ES-I3 (cell line): Measurements from ENCODE around the gene LMAN2.

Experiments used
- H3K36me3 ChIP-seq: 2 replicates; pipeline ENCODE4 v1.6.1; 2013; ENCODE audit warnings: mild to moderate bottlenecking, low read length, control low read depth, moderate library complexity; ENCODE audit not compliant: insufficient read depth
- H3K4me1 ChIP-seq: 2 replicates; pipeline ENCODE4 v1.6.1; 2013; ENCODE audit warnings: mild to moderate bottlenecking, control low read depth, low read length; ENCODE audit not compliant: insufficient read depth
- H3K9ac ChIP-seq: 2 replicates; pipeline ENCODE4 v1.6.1; 2013; ENCODE audit warnings: low read depth, mild to moderate bottlenecking, low read length, moderate library complexity
- H3K9me3 ChIP-seq: 2 replicates; pipeline ENCODE4 v1.6.1; 2013; ENCODE audit warnings: mild to moderate bottlenecking, low read length, moderate library complexity; ENCODE audit not compliant: control insufficient read depth, insufficient read depth

Gene LMAN2

GRCh38 chr5:177351392-177352329 lies at the start of gene LMAN2:
Gene LMAN2 (minus strand): TSS chr5:177351668. CDS start chr5:177351647, 21 bp downstream.
- Histone ChIP-seq H3K9me3 (no peaks in the 10 kb centered on the region; the same call in 1 of the 2 replicates), H3K36me3 (no peaks in the 10 kb centered on the region), H3K4me1 (peaks cover 6% of the 10 kb centered on the region), H3K9ac (peak within 1 kb of the TSS; percentile 99)

DNA sequence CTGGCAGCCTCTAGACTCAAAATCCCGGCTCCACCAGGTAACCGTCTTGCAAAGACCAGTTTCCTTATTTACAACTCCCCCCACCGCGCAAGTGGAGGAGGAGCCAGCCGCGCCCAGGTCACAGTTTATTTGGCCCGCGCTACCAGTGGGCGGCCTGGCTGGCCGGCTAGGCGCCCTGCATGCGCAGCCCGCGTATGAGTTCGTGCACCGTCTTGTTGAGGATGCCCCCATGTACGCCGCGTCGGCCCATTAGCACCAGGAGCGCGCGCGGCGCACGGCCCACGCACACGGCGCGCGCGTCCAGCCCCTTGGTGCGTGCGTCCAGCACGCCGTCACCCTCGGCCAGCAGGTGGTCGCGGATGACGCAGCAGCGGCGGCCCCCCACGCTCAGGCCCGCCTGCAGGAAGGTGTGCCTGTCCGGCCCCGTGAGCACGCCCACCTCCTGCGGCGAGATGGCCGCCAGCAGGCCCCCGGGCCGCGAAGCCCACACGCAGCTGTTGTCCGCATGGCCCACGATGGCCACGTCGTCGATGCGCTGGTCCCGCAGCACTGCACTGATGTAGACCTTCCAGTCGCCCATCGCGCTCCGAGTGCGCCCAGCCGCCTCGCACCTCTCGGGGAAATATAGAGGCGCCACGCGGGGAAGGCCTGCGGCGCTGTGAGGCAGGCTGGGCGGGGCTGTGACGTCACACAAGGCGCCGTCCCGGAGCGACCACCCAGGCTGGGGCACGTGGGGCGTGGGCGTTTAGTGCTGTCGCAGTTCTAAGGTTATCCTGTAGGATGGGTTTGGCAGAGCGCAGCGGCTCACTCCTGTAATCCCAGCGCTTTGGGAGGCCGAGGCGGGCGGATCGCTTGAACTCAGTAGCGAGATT lies 48.8 kb upstream of the LMAN2 start, which contains the start of gene PFN3:
PFN3 (minus strand) TSS at position 665 of the 872 bp plus-strand sequence; CDS start at position 580, 85 bp downstream.
- H3K4me1 ChIP-seq, result peaks cover 3% of the 10 kb centered on the region; the same call in 1 of the 2 replicates
- H3K36me3 ChIP-seq, result no peaks in the 10 kb centered on the region
- no peaks in the 10 kb centered on the region for H3K9me3 ChIP-seq
- H3K9ac ChIP-seq, result no peak within 1 kb of the TSS

GRCh38 chr5:177397875-177398390 lies 46.5 kb upstream of the LMAN2 start:
- Histone ChIP-seq H3K36me3 (no peaks in the 10 kb centered on the region), H3K4me1 (peaks cover 3% of the 10 kb centered on the region; the same call in 1 of the 2 replicates), H3K9me3 (no peaks in the 10 kb centered on the region), H3K9ac (no peak overlapping the region)

DNA sequence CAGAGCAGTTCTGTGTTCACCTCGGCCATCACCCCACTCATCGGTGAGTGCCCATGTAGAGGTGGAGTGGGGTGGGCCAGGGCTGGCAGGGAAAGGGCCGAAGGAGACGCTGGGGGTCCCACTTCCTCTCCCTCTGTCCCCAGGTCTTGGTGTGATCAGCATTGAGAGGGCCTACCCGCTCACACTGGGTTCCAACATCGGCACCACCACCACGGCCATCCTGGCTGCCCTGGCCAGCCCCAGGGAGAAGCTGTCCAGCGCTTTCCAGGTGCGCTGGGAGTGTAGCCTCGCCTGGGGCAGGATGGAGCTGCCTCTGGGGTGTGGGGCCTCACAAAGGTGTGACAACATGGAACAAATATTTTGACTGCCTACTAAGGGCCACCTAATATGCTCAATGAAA lies 45.3 kb upstream of the LMAN2 start:
- no peaks in the 10 kb centered on the region for H3K36me3 ChIP-seq
- peaks cover 3% of the 10 kb centered on the region; the same call in 1 of the 2 replicates for H3K4me1 ChIP-seq
- H3K9ac ChIP-seq, result no peak overlapping the region
- no peaks in the 10 kb centered on the region for H3K9me3 ChIP-seq

- Histone ChIP-seq H3K9ac (no peak overlapping the region), H3K36me3 (no peaks in the 10 kb centered on the region)
Observed at GRCh38 chr5:177396078-177396477, 44.6 kb upstream of the LMAN2 start.

DNA sequence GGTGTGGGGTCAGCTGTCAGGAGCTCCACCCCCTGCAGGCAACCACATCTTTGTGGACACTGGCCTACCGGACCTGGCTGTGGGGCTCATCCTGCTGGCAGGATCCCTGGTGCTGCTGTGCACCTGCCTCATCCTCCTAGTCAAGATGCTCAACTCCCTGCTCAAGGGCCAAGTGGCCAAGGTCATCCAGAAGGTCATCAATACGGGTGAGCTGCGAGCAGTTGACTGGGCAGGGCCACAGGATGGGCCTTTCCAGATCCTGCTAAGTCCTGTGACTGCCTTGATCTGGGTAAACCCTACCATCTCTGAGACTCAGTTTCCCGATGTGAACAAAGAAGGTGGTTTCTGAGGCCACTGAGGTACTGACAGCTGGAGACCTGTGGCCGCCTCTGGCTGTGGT lies 42.5 kb upstream of the LMAN2 start:
- Histone ChIP-seq H3K9me3 (no peaks in the 10 kb centered on the region), H3K9ac (no peak overlapping the region), H3K36me3 (no peaks in the 10 kb centered on the region), H3K4me1 (peaks cover 15% of the 10 kb centered on the region)

More at GRCh38 chr5:177396078-177396477, 44.6 kb upstream of the LMAN2 start:
- Histone ChIP-seq H3K9me3 (no peaks in the 10 kb centered on the region), H3K4me1 (peaks cover 3% of the 10 kb centered on the region; the same call in 1 of the 2 replicates)

- Histone ChIP-seq H3K9me3 (no peaks in the 10 kb centered on the region), H3K4me1 (peaks cover 20% of the 10 kb centered on the region), H3K36me3 (no peaks in the 10 kb centered on the region), H3K9ac (no peak overlapping the region)
Observed at GRCh38 chr5:177393206-177393765, 41.8 kb upstream of the LMAN2 start.

- H3K36me3 ChIP-seq, result no peaks in the 10 kb centered on the region
- peaks cover 20% of the 10 kb centered on the region for H3K4me1 ChIP-seq
Observed at GRCh38 chr5:177392765-177393164, 41.3 kb upstream of the LMAN2 start.

GRCh38 chr5:177390363-177391300 lies 39.2 kb upstream of the LMAN2 start:
- Histone ChIP-seq H3K4me1 (peaks cover 17% of the 10 kb centered on the region), H3K9ac (no peak overlapping the region), H3K9me3 (no peaks in the 10 kb centered on the region), H3K36me3 (no peaks in the 10 kb centered on the region)

More at GRCh38 chr5:177392765-177393164, 41.3 kb upstream of the LMAN2 start:
- Histone ChIP-seq H3K9ac (no peak overlapping the region), H3K9me3 (no peaks in the 10 kb centered on the region)

GRCh38 chr5:177389241-177390169 lies 38.0 kb upstream of the LMAN2 start:
- H3K36me3 ChIP-seq, result no peaks in the 10 kb centered on the region
- no peaks in the 10 kb centered on the region for H3K9me3 ChIP-seq
- no peak overlapping the region for H3K9ac ChIP-seq
- H3K4me1 ChIP-seq, result peaks cover 17% of the 10 kb centered on the region

DNA sequence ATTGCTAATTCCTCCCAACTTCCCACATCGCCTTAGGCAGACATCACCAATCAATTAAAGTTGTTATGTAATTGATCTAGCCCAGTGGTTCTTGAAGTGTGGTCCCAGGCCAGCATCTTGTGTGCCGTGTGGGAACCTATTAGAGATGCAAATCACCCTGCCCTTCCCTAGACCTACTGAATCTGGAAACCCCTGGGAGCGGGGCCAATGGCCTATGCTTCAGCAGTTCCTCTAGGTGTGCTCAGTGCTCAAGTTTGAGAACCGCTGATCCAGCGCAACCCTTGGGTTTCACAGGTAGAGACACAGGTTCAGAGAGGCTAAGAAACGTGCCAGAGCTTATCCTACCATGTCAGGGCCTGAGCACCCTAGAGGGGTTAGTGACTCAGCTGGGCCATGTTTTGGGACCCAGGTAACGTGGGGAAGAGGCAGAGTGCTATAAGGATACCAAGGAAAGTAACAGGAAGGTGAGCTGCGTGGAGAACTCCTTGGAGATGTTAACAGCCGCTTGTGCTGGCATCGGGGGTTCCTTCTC lies 37.1 kb upstream of the LMAN2 start:
- Histone ChIP-seq H3K4me1 (peaks cover 17% of the 10 kb centered on the region), H3K9ac (no peak overlapping the region), H3K9me3 (no peaks in the 10 kb centered on the region), H3K36me3 (no peaks in the 10 kb centered on the region)

GRCh38 chr5:177387405-177387804 lies 35.9 kb upstream of the LMAN2 start:
- H3K9me3 ChIP-seq, result no peaks in the 10 kb centered on the region
- H3K36me3 ChIP-seq, result no peaks in the 10 kb centered on the region

More at GRCh38 chr5:177387405-177387804, 35.9 kb upstream of the LMAN2 start:
- Histone ChIP-seq H3K9ac (no peak overlapping the region), H3K4me1 (peaks cover 17% of the 10 kb centered on the region)
